ENCODE data around the gene PTPRD. TPM values are rescaled to one million over a fixed set of nuclear protein-coding genes. Genes with fewer than 3 reads are reported as not detected.

The PTPRD gene
- total RNA-seq, 3 donors from 2014 or later (not counting 1 experiment from before 2014, with no cell fraction given) = 0.05 to 0.68 TPM; not detected in 1

- no peaks in the 10 kb centered on the region for H3K9me3 Mint-ChIP-seq
- no peak for TF ChIP-seq CTCF (IDR thresholded peaks at IDR 0.05)
- no peaks in the 10 kb centered on the region for H3K27me3 Mint-ChIP-seq (ENCODE audit: low read depth in 2 of 2)
- Histone ChIP-seq H3K4me1 (ENCODE audit: control insufficient read depth, insufficient read depth, low read length) (no peaks in the 10 kb centered on the region), H3K27ac (ENCODE audit: low read length) (no peak overlapping the region), H3K4me3 (ENCODE audit: low read length) (no peak overlapping the region), H3K9me3 (ENCODE audit: control insufficient read depth, insufficient read depth, low read length) (no peaks in the 10 kb centered on the region), H3K27me3 (ENCODE audit: control insufficient read depth, insufficient read depth, low read length) (no peaks in the 10 kb centered on the region), H3K36me3 (ENCODE audit: control insufficient read depth, insufficient read depth, low read length) (no peaks in the 10 kb centered on the region)
- intact Hi-C loops (cut with micrococcal nuclease) = no loop called here
- 91% methylated on average over 1 of the region's 2 CpGs for WGBS (ENCODE audit: insufficient coverage)
- DNase-seq = no peak
- H3K4me1 Mint-ChIP-seq = no peaks in the 10 kb centered on the region
- no peak overlapping the region for H3K4me3 Mint-ChIP-seq
- H3K27ac Mint-ChIP-seq = no peak overlapping the region
- H3K36me3 Mint-ChIP-seq = no peaks in the 10 kb centered on the region
- no peak for ATAC-seq
These were observed 2076.0 kb downstream of the PTPRD start for GRCh38 chr9:8536845-8537244.

- DNase-seq (no peak), ATAC-seq (no peak)
- no peak overlapping the region for H3K4me3 Mint-ChIP-seq
- peaks cover 0 to 6% of the 10 kb centered on the region in 2 donors for H3K27me3 Mint-ChIP-seq (ENCODE audit: low read depth in 2 of 2)
- intact Hi-C loops (cut with micrococcal nuclease) = no loop called here
- no peaks in the 10 kb centered on the region for H3K36me3 Mint-ChIP-seq
- Histone ChIP-seq H3K4me3 (ENCODE audit: low read length) (no peak overlapping the region), H3K9me3 (ENCODE audit: control insufficient read depth, insufficient read depth, low read length) (no peaks in the 10 kb centered on the region), H3K27ac (ENCODE audit: low read length) (no peak overlapping the region), H3K27me3 (ENCODE audit: control insufficient read depth, insufficient read depth, low read length) (no peaks in the 10 kb centered on the region), H3K4me1 (ENCODE audit: control insufficient read depth, insufficient read depth, low read length) (no peaks in the 10 kb centered on the region), H3K36me3 (ENCODE audit: control insufficient read depth, insufficient read depth, low read length) (no peaks in the 10 kb centered on the region)
- H3K4me1 Mint-ChIP-seq = no peaks in the 10 kb centered on the region
- whole genome bisulfite sequencing (ENCODE audit: insufficient coverage) = no CpG with 5 or more reads among the region's 1 CpG
- no peak overlapping the region for H3K27ac Mint-ChIP-seq
- no peaks in the 10 kb centered on the region for H3K9me3 Mint-ChIP-seq
- TF ChIP-seq CTCF (IDR thresholded peaks at IDR 0.05) = no peak
These were observed 2078.0 kb downstream of the PTPRD start for GRCh38 chr9:8534828-8535227.

- H3K27ac ChIP-seq (ENCODE audit: low read length) = no peak overlapping the region
- Mint-ChIP-seq H3K36me3 (no peaks in the 10 kb centered on the region), H3K27ac (no peak overlapping the region), H3K27me3 (ENCODE audit: low read depth in 2 of 2) (peaks cover 0 to 8% of the 10 kb centered on the region in 2 donors), H3K9me3 (no peaks in the 10 kb centered on the region), H3K4me1 (no peaks in the 10 kb centered on the region), H3K4me3 (no peak overlapping the region)
- no peak for ATAC-seq
- no peaks in the 10 kb centered on the region for H3K9me3 ChIP-seq (ENCODE audit: control insufficient read depth, insufficient read depth, low read length)
- no peak for TF ChIP-seq CTCF (IDR thresholded peaks at IDR 0.05)
- H3K36me3 ChIP-seq (ENCODE audit: control insufficient read depth, insufficient read depth, low read length) = no peaks in the 10 kb centered on the region
- intact Hi-C loops (cut with micrococcal nuclease) = no loop called here
- no peak overlapping the region for H3K4me3 ChIP-seq (ENCODE audit: low read length)
- DNase-seq = no peak
- no peaks in the 10 kb centered on the region for H3K4me1 ChIP-seq (ENCODE audit: control insufficient read depth, insufficient read depth, low read length)
- H3K27me3 ChIP-seq (ENCODE audit: control insufficient read depth, insufficient read depth, low read length) = no peaks in the 10 kb centered on the region
- WGBS (ENCODE audit: insufficient coverage) = 92% methylated on average over 1 of the region's 3 CpGs
These were observed 2079.1 kb downstream of the PTPRD start for GRCh38 chr9:8533681-8534080.

- Histone ChIP-seq H3K27ac (ENCODE audit: low read length) (no peak overlapping the region), H3K36me3 (ENCODE audit: control insufficient read depth, insufficient read depth, low read length) (no peaks in the 10 kb centered on the region), H3K9me3 (ENCODE audit: control insufficient read depth, insufficient read depth, low read length) (no peaks in the 10 kb centered on the region), H3K27me3 (ENCODE audit: control insufficient read depth, insufficient read depth, low read length) (no peaks in the 10 kb centered on the region), H3K4me3 (ENCODE audit: low read length) (no peak overlapping the region), H3K4me1 (ENCODE audit: control insufficient read depth, insufficient read depth, low read length) (no peaks in the 10 kb centered on the region)
- Mint-ChIP-seq H3K4me3 (no peak overlapping the region), H3K36me3 (no peaks in the 10 kb centered on the region), H3K27ac (no peak overlapping the region), H3K4me1 (no peaks in the 10 kb centered on the region), H3K9me3 (no peaks in the 10 kb centered on the region), H3K27me3 (ENCODE audit: low read depth in 2 of 2) (peaks cover 0 to 9% of the 10 kb centered on the region in 2 donors)
- 89% methylated on average over 4 of the region's 8 CpGs for WGBS (ENCODE audit: insufficient coverage)
- DNase-seq (no peak), ATAC-seq (no peak)
- intact Hi-C loops (cut with micrococcal nuclease) = no loop called here
- no peak for TF ChIP-seq CTCF (IDR thresholded peaks at IDR 0.05)
These were observed 2080.9 kb downstream of the PTPRD start for GRCh38 chr9:8531826-8532415.
